Ramos (cell line): Measurements from ENCODE around the gene GPM6B.

ENCODE experiments used
- in situ Hi-C: fragments of 300-500 bp; cut with MboI; formaldehyde crosslinking; loops from one replicate; pipeline ENCODE4 v1.14.3; 2022; ENCODE audit warnings: low sequenced_read_pairs; ENCODE audit not compliant: unreplicated experiment

The GPM6B gene

GRCh38 chrX:13816643-13817627 lies at the start of gene GPM6B:
Gene GPM6B (minus strand): TSS chrX:13817093. CDS start chrX:13816904, 189 bp downstream.
- in situ Hi-C loops, result no loop called here

DNA sequence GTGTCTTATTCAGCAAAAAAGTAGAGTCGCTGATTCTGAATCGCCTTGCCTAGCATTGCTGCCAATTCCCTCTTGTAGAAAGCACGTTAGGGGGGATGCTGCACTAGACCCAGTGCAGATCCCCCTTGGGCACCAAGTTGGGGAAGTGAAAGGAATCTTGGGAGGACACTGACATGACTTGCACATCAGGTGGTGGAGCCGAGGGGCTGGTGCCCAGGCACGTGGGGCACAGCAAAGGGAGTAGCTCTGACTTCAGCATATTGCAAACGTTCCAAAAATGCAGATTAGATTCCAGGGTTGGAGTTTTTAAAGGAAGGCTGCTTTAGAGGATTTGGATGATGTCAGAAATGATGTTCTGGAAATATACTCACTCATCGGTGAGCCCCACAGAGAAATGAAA lies 47.4 kb upstream of the GPM6B start:
- in situ Hi-C loops, result no loop called here

DNA sequence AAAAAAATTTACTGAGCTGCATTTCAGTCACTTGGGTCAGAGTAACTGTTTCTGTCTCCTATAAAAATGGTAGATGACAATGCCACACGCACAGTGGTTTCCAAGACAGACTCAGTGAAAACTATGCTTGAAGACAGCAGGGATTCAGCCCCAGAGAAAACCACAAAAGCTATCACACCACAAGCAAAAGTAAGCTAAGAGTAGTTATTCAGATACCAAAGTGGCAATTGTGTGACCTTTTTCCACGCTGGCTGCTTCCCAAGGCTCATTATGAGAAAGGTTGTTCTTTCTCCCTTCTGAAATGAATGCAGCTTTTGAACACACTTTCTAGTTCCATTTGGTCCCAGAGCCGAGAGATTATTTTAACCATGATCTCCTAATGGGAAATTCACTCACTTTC lies 46.4 kb upstream of the GPM6B start:
- in situ Hi-C loops, result no loop called here

DNA sequence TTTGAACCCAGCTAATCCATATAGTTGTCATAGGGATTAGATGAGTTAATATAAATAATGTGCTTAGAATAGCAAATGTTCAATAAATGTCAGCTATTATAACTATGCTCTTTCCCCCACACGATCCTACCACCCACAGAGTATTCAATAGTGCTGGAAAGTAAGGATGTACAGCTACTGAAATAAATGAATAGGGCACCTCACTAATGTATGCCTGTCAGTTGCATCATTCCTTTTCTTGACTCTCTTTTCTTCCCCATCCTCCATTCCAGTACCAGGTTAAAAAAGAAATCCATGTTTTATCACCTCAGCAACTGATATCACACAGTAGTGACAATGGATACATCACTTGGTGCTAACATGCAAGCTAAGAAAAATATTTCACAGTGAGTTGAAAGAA lies 42.8 kb upstream of the GPM6B start:
- in situ Hi-C loops, result no loop called here

DNA sequence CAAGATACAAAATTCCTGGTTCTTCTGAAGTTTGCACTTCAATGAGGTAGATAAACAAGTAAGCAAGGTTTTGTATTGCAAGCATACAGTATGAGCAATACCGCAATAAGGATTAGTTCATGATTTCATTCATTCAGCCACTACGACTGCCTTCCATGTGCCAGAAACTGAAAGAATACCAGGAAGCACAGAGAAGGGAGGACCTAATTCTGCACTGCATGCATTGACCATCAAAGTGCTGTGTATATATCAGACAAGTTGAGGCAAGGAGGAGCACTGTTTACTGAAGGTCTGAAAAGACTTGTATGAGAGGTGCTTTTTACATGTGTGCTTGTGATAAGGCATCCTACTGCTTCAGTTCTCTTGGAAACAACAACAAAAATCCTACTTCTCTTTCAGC lies 40.9 kb upstream of the GPM6B start:
- in situ Hi-C loops, result no loop called here

- in situ Hi-C loops, result no loop called here
Measured at GRCh38 chrX:13855689-13856450, 39.0 kb upstream of the GPM6B start.

- in situ Hi-C loops, result no loop called here
Measured at GRCh38 chrX:13854003-13854402, 37.1 kb upstream of the GPM6B start.

DNA sequence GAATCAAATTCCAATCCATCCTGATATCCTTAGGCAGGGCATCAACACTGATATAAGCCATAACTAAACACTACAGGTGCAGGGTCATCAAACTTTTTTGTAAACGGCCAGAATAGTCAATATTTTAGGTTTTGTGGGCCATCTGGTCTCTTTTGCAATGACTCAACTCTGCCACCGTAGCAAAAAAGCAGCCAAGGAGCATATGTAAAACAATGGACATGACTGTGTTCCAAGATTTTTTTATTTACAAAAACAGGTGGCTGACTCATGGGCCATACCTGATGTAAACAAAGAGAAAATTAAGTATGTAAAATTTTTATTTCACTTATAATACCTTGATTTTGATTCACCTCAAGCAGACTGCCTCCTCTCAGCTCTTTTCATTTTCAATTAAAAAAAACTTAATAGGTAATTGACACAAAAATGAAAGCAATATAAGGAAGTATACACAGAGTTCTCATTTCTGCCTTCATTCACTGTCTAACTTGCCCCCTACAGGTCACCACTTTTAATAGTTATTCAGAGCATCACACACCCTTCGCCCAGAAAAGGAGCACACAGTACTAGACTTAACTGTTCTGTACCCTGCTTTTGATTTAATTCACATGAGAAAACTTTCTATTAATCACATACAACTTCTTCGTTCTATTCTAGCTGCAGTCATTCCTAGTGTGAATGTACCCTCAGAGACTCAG lies 35.3 kb upstream of the GPM6B start:
- in situ Hi-C loops, result no loop called here

GRCh38 chrX:13845721-13846378 lies 29.0 kb upstream of the GPM6B start:
- in situ Hi-C loops, result no loop called here

DNA sequence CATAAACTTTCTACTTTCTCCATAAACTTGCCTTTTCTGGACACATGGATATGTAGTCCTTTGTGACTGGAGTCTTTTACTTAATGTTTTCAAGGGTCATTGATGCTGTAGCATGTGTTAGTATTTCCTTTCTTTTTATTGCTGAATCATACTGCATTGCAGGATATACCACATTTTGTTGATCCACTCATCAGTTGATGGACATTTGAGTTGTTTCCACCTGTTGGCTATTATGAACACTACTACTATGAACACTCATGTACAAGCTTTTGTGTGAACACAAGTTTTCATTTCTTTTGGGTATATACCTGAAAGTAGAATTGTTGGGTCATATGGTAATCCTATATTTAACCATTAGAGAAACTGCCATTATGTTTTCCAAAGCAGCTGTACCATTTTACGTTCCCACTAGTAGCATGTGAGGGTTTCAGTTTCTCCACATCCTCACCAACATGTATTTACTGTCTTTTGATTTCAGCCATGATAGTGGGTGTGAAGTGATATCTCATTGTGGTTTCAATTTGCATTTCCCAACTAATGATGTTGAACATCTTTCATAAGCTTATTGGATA lies 26.3 kb upstream of the GPM6B start:
- in situ Hi-C loops, result no loop called here

GRCh38 chrX:13840121-13840520 lies 23.2 kb upstream of the GPM6B start:
- in situ Hi-C loops, result no loop called here

DNA sequence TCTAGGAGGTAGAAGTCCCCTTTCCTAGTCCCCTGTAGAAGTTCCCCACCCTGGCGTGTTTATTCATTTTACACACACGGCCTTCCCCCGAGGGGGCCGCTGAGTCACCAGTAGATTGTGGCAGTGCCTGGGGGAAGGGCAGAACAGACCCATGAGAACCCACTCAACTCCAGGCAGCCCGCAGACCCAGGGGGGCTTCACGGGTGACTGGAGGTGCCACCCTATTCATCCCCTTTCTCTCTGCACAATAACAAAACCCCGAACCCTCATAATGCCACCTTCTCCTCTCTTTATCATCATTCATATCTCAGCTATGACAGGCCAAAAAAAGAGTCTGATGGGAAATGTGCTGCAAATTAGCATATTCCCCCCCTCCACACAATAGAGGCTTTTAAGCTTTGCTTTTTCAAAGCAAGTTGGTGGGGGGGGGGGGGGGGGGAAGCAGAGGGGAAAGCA lies 20.4 kb upstream of the GPM6B start:
- in situ Hi-C loops, result no loop called here

GRCh38 chrX:13836575-13836974 lies 19.7 kb upstream of the GPM6B start:
- in situ Hi-C loops, result no loop called here

DNA sequence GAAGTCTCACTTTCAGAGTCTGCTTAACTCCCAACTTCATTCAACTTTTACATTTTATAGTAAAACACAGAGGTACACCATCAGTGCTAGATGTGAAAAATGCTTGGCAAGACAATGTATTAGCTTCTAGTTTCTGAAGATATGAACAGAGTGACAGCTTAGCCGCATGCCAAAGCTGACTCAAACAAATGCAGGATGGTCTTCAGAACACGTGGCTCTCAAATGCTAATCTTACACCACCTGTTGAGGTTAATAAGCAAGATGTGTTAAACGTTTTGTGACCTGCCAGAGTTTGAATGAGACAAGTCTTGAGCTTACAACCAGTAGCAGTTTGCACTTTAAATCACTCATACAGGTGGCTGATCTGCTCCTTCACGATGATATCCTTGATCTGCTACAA lies 18.9 kb upstream of the GPM6B start:
- in situ Hi-C loops, result no loop called here

GRCh38 chrX:13834355-13834754 lies 17.5 kb upstream of the GPM6B start:
- in situ Hi-C loops, result no loop called here

GRCh38 chrX:13829983-13830382 lies 13.1 kb upstream of the GPM6B start:
- in situ Hi-C loops, result no loop called here

DNA sequence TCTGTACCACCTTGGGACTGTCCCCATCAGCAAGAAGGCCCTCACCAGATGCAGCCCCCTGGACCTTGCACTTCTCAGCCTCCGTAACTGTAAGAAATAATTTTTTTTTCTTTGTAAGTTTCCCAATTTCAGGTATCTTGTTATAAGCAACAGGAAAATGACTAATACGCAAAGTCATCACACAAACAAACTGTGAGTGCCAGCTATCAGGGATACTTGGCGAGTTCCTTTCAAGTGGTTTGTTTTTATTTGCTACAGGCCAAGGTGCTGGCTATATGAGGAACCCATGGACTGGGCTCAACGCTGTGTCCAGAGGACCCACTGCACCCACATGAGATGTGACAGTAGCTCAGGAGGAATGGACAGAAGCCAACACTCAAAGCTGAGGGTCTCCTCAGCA lies 11.5 kb upstream of the GPM6B start:
- in situ Hi-C loops, result no loop called here

DNA sequence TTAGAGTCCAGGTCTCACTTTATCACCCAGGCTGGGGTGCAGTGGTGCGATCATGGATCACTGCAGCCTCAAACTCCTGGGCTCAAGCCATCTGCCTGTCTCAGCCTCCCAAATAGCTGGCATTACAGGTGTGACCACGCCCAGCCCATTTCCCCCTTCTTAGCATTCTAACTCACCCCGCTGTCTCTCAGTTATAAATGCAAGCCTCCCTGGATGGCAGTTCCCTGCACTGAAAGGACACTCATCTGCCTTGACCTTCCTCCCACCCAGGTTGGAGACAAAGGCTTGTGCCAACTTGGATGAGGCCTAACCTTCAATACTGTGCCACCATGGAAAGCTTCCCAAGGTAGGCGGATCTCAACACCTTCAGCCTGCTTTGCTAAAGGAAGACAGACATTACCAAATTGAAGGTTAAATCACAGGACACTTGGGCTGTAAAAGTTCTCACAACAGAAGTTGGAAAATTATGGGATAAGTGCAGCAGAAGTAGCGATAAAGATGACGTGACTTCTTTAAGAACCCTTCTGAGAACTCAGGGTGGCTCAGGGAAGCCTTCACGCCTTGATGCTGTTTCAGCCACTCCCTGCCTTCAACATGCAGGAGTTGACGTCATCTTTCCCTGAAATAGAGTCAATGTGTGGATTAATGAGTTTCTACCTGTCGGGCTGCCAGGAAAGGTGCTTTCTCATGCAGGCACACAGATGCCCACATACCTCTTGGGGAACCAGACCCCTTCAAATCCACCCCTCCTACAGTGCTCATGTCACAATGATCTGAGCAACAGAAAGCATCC lies 10.6 kb upstream of the GPM6B start:
- in situ Hi-C loops, result no loop called here

DNA sequence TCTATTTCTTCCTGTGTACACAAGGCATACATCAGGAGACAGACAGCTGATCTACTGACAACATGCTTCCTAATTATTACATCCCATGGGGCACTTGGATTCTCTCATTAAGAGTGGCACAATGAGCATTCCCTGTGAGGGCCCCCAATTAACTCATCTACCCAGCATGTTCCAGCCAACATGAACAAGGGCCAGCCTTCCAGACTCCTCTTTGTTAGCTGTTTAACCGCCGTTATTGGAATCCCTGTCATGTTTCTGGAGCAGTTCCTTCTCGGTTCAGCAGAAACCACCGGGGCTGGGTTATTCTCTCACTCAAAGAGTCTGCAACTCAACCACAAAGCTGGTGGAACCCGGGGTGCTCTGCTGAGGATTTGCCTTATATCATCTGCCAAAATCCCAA lies 9.9 kb upstream of the GPM6B start:
- in situ Hi-C loops, result no loop called here
